Small intestine (tissue), 7 donors: ENCODE data around the gene CIB2. TPM values are rescaled to one million over a fixed set of nuclear protein-coding genes. Genes with fewer than 3 reads are reported as not detected.

Source experiments
- DNase-seq, 2 donors: peaks; one replicate each; pipeline versions ENCODE4 v3.0.0 to v3.0.0-alpha.2; 2013
- FAIRE-seq: peaks from 2 replicates; lab custom pipeline; 2012; peaks lifted over from hg19 to GRCh38; lab: Jason Lieb, UNC
- H3K27ac ChIP-seq, 3 donors: one replicate each; pipeline ENCODE4 v1.5.1; 2013; ENCODE audit warnings: low read length in 2 of 3, mild to moderate bottlenecking in 2 of 3, control low read depth in 1 of 3, inconsistent platforms in 1 of 3, low read depth in 1 of 3, moderate library complexity in 1 of 3
- H3K27me3 ChIP-seq, 3 donors: one replicate each; pipeline ENCODE4 v1.6.1; 2013; ENCODE audit warnings: low read length in 3 of 3, inconsistent platforms in 1 of 3; ENCODE audit not compliant: control insufficient read depth in 3 of 3, insufficient read depth in 3 of 3
- H3K36me3 ChIP-seq, 3 donors: one replicate each; pipeline ENCODE4 v1.6.1; 2013; ENCODE audit warnings: low read length in 3 of 3, inconsistent platforms in 1 of 3, low read depth in 1 of 3, mild to moderate bottlenecking in 1 of 3, moderate library complexity in 1 of 3; ENCODE audit not compliant: control insufficient read depth in 3 of 3, insufficient read depth in 2 of 3
- H3K4me1 ChIP-seq, 3 donors: one replicate each; pipeline ENCODE4 v1.6.1; 2013; ENCODE audit warnings: low read length in 2 of 3, inconsistent platforms in 1 of 3, low read depth in 1 of 3, mild to moderate bottlenecking in 1 of 3, moderate library complexity in 1 of 3; ENCODE audit not compliant: control insufficient read depth in 3 of 3, insufficient read depth in 2 of 3
- H3K4me3 ChIP-seq, 3 donors: one replicate each; pipeline ENCODE4 v1.5.1; 2013; ENCODE audit warnings: low read length in 3 of 3, control low read depth in 1 of 3, inconsistent platforms in 1 of 3, low read depth in 1 of 3, mild to moderate bottlenecking in 1 of 3, moderate library complexity in 1 of 3
- H3K9me3 ChIP-seq, 2 donors: one replicate each; pipeline ENCODE4 v1.6.1; 2013; ENCODE audit warnings: low read depth in 1 of 2, low read length in 1 of 2; ENCODE audit not compliant: control insufficient read depth in 2 of 2, insufficient read depth in 1 of 2
- WGBS, 3 donors: extraction: QIAGEN DNeasy Blood & Tissue Kit; methylation state at CpG; one replicate each; pipeline ENCODE4 v1.1.7; 2013; 5-methylcytosine and 5-hydroxymethylcytosine counted together
- polyA plus RNA-seq, 4 donors: library from polyadenylated mRNA; stranded (reverse) in 3 of 4; unstranded in 1 of 4; fragments of 200-250 nt in 3 of 4; fragments of 120-200 nt in 1 of 4; gene quantifications; one replicate each; pipeline versions ENCODE4 v1.2.1 to v1.2.3, GENCODE V29; 2013
- donor health status: healthy with polysubstance abuse.
- donor health status: control.
- donor health status: control.
- donor health status: Bipolar disorder and iron deficiency.
- donor health status: healthy.

Gene CIB2
- polyA plus RNA-seq, 4 donors = 12.7 to 143 (median 52.5) TPM

DNA sequence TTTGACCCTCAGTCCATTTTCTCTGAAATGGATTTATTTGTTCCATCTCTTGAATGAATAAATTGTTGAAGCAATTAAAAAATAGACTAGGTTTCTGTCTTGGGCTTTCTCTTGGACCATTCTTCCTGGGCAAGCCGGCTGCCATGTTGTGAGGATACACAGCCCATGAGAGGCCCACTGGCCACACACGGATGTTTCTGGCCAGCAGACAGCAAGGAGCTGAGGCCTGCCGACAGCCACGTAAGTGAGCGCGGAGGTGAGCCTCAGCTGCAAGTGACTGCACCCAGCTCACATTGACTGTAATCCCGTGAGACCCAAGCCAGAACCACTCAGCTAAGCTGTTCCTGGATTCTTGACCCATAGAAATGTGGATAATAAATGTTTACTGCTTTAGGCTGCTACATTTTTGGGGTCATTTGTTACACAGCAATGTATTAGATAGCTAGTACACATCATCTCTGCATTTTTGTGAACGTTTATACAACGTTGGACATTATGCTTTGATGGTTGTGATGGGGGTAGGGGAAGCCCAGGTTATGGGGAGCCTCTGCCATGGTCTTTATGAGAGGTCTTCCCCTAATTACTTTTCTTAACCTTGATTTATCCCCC, 40.7 kb upstream of the CIB2 start:
- no peak overlapping the region for H3K27ac ChIP-seq
- DNase-seq = no peak

DNA sequence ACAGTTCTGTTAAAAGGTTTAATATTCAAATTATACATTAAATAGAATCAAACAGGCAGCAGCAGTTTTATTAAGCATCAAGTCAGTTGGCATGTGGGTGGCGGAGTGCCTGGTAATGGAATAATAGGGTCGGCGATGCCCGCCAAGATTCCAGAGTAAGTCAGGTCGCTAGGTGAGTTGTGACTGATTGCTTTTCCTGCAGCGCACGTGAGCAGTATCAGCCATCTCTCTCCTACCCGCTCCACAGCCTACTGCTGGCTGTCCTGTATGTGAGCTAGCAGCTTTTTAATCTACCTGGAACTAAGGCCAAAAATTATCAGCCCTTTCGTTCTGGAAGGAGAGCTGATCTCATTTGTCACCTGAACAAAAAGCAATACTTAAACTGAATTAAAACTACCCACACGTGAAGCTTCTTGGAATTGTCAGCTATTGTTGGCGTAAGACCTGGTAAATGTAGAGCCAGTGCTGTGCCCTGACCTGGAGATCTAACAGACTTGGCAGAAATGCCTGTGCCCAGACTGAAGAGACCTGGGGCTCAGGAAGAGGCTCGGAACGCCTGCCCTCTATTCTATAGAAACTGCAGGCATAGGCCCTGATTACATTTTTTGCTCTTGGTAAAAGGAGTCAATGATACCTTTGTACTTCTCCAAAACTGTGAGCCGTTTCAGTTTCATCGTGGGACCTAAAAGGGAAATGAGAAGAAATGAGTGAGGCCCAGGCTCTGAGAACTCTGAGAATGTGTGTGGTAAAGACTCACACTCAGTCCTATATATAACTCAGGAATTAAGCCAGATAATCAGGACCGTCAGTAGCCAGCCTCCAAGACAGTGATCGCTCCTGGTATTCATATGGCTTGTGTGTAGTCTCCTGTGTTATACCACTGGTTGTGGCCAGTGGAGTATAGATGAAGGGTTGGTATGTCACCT, 39.9 kb upstream of the CIB2 start:
- peaks cover 11 to 58% (median 26%) of the 10 kb centered on the region in 3 donors for H3K36me3 ChIP-seq
- DNase-seq (no peak), FAIRE-seq (no peak)
- H3K4me3 ChIP-seq = no peak overlapping the region
- no peak overlapping the region for H3K27ac ChIP-seq
- H3K9me3 ChIP-seq = peaks cover 0 to 8% of the 10 kb centered on the region in 2 donors
- H3K4me1 ChIP-seq = peaks cover 0 to 5% (median 0%) of the 10 kb centered on the region in 3 donors
- 87 to 90% (median 90%) methylated on average over 17 of the region's 17 CpGs for WGBS, 3 donors
- H3K27me3 ChIP-seq = no peaks in the 10 kb centered on the region

More for the DNA sequence above, 40.7 kb upstream of the CIB2 start:
- peaks cover 0 to 8% of the 10 kb centered on the region in 2 donors for H3K9me3 ChIP-seq
- H3K27me3 ChIP-seq = no peaks in the 10 kb centered on the region
- peaks cover 11 to 52% (median 23%) of the 10 kb centered on the region in 3 donors for H3K36me3 ChIP-seq
- 95 to 99% (median 97%) methylated on average over 9 of the region's 9 CpGs for WGBS, 3 donors
- H3K4me3 ChIP-seq = no peak overlapping the region
- H3K4me1 ChIP-seq = peaks cover 0 to 5% (median 0%) of the 10 kb centered on the region in 3 donors
- no peak for FAIRE-seq

DNA sequence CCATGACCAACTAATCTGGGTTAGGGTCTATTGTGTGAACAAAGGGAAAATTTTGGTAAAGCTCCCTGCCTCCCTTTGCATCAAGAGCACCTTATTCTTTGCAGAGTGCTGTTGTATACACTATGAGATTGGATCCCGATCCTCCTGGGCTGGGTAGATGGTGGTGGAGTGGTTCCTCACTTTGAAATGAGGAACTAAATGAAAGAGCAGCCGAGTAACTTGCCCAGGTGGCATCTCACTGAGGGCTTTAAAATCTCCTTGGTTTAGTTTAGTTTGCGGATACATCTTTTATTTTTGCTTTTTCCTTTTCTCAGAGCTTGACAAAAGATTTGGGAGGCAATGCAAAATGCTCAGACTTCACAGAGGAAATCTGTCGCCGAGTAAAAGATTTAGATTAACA, 37.4 kb upstream of the CIB2 start:
- peaks cover 0 to 8% of the 10 kb centered on the region in 2 donors for H3K9me3 ChIP-seq
- no peak overlapping the region for H3K27ac ChIP-seq
- FAIRE-seq (no peak), DNase-seq (no peak)
- H3K27me3 ChIP-seq = no peaks in the 10 kb centered on the region
- H3K4me3 ChIP-seq = no peak overlapping the region
- no peaks in the 10 kb centered on the region for H3K4me1 ChIP-seq
- 84 to 91% (median 86%) methylated on average over 5 of the region's 5 CpGs for WGBS, 3 donors
- peaks cover 13 to 67% (median 32%) of the 10 kb centered on the region in 3 donors for H3K36me3 ChIP-seq

DNA sequence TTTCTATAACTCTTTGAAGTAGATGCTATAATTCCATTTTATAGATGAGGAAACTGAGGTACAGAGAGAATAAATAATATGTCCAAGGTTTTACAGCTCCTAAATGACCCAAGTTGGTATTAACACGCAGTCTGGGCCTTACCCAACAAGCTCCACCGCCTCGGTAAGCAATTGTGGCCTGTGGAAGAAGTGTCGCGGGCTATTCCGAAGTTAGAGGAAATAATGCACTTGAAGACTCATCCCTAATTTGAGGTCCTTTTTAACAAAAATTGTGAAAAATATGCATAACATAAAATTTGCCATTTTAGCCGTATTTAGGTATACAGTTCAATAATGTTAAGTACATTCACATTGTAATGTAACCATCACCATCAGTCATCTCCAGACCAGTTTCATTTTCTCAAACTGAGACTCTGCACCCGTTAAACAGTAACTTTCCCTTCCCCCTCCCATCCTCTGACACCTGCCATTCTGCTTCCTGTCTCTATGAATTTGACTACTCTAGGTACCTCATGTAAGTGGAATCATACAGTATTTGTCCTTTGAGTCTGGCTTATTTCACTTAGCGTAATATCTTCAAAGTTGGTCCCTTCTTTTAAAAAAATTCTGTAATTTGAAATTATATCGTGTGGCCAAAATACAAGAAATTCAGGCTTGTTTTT, 36.1 kb upstream of the CIB2 start:
- H3K36me3 ChIP-seq = peaks cover 13 to 63% (median 37%) of the 10 kb centered on the region in 3 donors
- H3K4me1 ChIP-seq = no peaks in the 10 kb centered on the region
- peaks cover 0 to 8% of the 10 kb centered on the region in 2 donors for H3K9me3 ChIP-seq
- no peaks in the 10 kb centered on the region for H3K27me3 ChIP-seq
- WGBS, 3 donors = 73 to 78% (median 75%) methylated on average over 10 of the region's 10 CpGs
- DNase-seq (peak; percentile 25 to 29), FAIRE-seq (no peak)
- no peak overlapping the region for H3K27ac ChIP-seq
- no peak overlapping the region for H3K4me3 ChIP-seq

DNA sequence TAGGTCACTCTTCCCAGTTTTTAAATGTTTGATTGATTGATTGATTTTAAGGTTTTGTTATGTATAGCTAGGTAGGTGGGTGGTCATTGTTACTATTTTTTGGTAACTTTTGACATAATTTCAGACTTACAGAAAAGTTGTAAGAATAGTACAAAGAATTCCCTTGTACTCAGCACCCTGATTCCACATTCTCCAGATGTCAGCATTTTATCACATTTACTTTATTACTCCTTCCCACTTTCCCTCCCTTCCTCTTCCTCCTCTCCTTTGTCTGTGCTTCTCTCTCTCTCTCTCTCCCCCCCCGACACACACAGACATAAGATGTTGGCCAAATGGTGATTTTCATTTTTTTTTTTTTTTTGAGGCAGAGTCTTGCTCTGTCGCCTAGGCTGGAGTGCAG, 32.8 kb upstream of the CIB2 start:
- no peaks in the 10 kb centered on the region for H3K9me3 ChIP-seq
- no peak for FAIRE-seq
- no peak for DNase-seq
- no peak overlapping the region for H3K27ac ChIP-seq
- peaks cover 21 to 62% (median 40%) of the 10 kb centered on the region in 3 donors for H3K36me3 ChIP-seq
- 92 to 100% (median 97%) methylated on average over 2 of the region's 2 CpGs for WGBS, 3 donors
- H3K4me1 ChIP-seq = no peaks in the 10 kb centered on the region
- no peak overlapping the region for H3K4me3 ChIP-seq
- no peaks in the 10 kb centered on the region for H3K27me3 ChIP-seq

DNA sequence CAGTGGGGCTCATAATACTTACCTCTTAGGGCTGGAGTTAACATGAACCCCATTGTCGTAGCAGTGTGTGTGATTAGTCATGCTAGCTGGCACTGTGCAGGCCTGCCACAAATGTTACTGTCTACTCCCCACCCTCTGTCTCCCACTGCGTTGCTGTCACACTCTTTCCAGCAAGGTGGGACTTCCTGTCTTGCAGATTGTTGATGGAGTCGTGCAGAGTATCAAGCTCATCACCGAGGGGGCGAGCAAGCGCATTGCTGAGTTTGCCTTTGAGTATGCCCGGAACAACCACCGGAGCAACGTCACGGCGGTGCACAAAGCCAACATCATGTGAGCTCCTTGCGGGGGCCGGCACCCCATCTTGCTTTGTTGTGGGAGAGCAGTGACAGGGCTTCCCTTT, 30.8 kb upstream of the CIB2 start:
- Histone ChIP-seq H3K27ac (no peak overlapping the region), H3K36me3 (peaks cover 13 to 63% (median 29%) of the 10 kb centered on the region in 3 donors), H3K9me3 (no peaks in the 10 kb centered on the region), H3K4me1 (no peaks in the 10 kb centered on the region), H3K27me3 (no peaks in the 10 kb centered on the region), H3K4me3 (no peak overlapping the region)
- WGBS, 3 donors = 91 to 95% (median 94%) methylated on average over 13 of the region's 13 CpGs
- DNase-seq (no peak), FAIRE-seq (no peak)

DNA sequence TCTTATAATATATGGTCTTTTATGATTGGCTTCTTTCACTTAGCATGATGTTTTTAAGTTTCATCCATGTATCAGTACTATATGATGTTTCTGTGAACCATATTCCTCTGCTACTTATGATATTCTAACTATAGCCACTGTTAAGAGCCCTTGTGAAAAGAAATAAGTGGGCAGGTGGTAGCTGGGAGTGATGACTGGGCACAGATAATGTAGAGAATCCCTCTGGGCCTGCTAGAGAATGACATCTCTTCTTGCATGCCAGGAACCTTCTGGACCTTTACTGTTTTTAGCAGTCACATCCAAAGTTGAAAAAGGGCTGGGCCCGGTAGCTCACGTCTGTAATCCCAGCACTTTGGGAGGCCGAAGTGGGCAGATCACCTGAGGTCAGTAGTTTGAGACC, 28.1 kb upstream of the CIB2 start:
- 93 to 100% (median 98%) methylated on average over 3 of the region's 3 CpGs for WGBS, 3 donors
- DNase-seq = no peak
- FAIRE-seq = no peak
- H3K27me3 ChIP-seq = no peaks in the 10 kb centered on the region
- H3K27ac ChIP-seq = no peak overlapping the region
- peaks cover 0 to 3% (median 0%) of the 10 kb centered on the region in 3 donors for H3K4me1 ChIP-seq
- H3K36me3 ChIP-seq = peaks cover 11 to 44% (median 21%) of the 10 kb centered on the region in 3 donors
- H3K9me3 ChIP-seq = no peaks in the 10 kb centered on the region
- no peak overlapping the region for H3K4me3 ChIP-seq

DNA sequence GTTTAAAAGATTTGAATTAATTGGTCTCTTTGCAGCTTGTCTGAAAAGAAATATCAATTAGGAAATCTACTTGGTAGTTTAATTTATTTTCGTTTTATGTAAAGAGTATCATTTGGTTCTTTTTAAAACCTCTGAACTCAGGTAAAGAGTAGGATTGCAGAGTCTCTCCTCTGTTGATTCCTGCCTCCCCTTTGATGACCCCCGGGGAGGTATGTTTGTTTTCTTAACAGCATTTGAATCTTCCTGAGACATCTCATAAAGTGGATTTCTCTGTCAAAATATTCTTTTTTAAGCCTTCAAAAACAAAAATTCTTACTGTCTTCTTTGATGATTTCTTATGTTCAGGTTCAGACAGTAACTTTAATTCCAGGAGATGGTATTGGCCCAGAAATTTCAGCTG, 26.0 kb upstream of the CIB2 start:
- Histone ChIP-seq H3K27ac (no peak overlapping the region), H3K27me3 (no peaks in the 10 kb centered on the region), H3K4me3 (no peak overlapping the region), H3K9me3 (no peaks in the 10 kb centered on the region), H3K4me1 (peaks cover 0 to 3% (median 0%) of the 10 kb centered on the region in 3 donors), H3K36me3 (peaks cover 10 to 34% (median 18%) of the 10 kb centered on the region in 3 donors)
- FAIRE-seq = no peak
- WGBS, 3 donors = 35 to 50% (median 46%) methylated on average over 2 of the region's 2 CpGs
- no peak for DNase-seq
